Measurements from ENCODE around the gene PLBD1.

The PLBD1 gene, protein sequence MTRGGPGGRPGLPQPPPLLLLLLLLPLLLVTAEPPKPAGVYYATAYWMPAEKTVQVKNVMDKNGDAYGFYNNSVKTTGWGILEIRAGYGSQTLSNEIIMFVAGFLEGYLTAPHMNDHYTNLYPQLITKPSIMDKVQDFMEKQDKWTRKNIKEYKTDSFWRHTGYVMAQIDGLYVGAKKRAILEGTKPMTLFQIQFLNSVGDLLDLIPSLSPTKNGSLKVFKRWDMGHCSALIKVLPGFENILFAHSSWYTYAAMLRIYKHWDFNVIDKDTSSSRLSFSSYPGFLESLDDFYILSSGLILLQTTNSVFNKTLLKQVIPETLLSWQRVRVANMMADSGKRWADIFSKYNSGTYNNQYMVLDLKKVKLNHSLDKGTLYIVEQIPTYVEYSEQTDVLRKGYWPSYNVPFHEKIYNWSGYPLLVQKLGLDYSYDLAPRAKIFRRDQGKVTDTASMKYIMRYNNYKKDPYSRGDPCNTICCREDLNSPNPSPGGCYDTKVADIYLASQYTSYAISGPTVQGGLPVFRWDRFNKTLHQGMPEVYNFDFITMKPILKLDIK

DNA sequence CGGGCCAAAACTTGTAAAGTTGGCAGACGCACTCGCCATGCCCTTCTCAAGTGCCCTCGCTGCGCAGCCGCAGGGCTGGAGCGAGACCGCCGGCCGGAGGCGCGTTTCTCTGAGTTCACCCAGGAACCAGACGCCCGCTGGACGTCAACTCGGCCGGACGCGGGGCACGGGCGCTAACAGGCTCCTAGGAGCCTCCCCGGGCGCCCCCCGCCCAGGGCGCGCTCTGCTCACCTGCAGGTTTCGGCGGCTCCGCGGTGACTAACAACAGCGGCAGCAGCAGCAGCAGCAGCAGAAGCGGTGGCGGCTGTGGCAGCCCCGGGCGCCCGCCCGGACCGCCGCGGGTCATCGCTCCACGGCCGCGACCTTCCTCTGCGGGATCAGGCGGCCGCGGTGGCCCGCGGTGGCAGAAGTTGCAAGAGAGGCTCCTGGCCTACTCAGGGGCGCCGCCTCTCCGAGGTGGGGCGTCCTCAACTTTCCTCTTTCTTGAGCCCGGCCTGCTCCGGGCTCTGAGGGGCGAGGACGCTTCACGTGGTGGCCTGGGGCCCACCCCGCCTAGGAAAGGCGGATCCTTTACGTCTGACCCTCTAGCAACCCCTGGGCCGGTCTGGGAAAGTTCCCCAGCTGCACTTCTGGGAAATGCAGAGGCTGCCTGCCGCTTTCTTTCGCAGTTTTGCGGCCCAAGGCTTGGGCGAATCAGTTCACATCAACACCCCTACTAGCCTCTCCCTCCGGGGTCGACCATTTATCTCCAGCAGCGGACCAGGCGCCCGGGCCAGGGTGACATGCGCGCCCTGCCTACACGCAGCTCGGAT lies at the start of gene PLBD1:
Gene PLBD1, minus strand, starts transcription at position 533 of the 812 bp plus-strand sequence. Its CDS starts 187 bp downstream, at position 346.
- no peaks in the 10 kb centered on the region for H3K9me3 ChIP-seq (ENCODE audit: insufficient read depth, low read depth, low read length)
- H3K4me3 ChIP-seq (ENCODE audit: low read length), result peak within 1 kb of the TSS; percentile 61
- peaks cover 21% of the 10 kb centered on the region for H3K27me3 ChIP-seq (ENCODE audit: insufficient read depth, low read length)
- H3K4me1 ChIP-seq (ENCODE audit: insufficient read depth, low read length), result no peaks in the 10 kb centered on the region; the same call in 1 of the 2 replicates
- peak within 1 kb of the TSS; percentile 57; the same call in 1 of the 2 replicates for H3K9ac ChIP-seq (ENCODE audit: low read depth, low read length)
- no peak within 1 kb of the TSS for H3K27ac ChIP-seq (ENCODE audit: low read length)
- no peaks in the 10 kb centered on the region for H3K36me3 ChIP-seq (ENCODE audit: insufficient read depth, low read depth, low read length)

GRCh38 chr12:14614704-14615121 lies 47.0 kb upstream of the PLBD1 start:
- Histone ChIP-seq H3K4me1 (ENCODE audit: insufficient read depth, low read length) (no peaks in the 10 kb centered on the region), H3K4me3 (ENCODE audit: low read length) (no peak overlapping the region), H3K36me3 (ENCODE audit: insufficient read depth, low read depth, low read length) (no peaks in the 10 kb centered on the region), H3K27ac (ENCODE audit: low read length) (no peak overlapping the region), H3K27me3 (ENCODE audit: insufficient read depth, low read length) (no peaks in the 10 kb centered on the region), H3K9me3 (ENCODE audit: insufficient read depth, low read depth, low read length) (no peaks in the 10 kb centered on the region; the same call in 1 of the 2 replicates), H3K9ac (ENCODE audit: low read depth, low read length) (no peak overlapping the region)

DNA sequence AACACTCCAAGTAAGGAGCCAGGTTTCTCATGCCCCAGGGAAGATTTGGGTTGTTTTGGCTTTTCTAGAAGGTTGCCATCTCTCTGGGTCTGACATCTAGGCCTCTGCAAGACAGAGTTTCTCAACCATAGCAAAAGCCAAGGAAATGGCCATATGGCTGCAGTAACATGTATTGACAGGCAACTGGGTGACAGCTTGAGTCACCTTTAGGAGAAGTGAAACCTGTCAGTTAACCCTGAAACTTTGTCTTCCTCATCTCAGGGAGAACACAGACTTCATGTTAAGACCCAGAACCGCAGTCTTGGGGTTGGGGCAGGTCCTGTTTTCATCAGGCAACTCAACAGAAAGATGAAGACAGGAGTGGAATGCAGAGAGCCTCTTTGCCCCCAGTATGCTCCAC lies 46.0 kb upstream of the PLBD1 start:
- Histone ChIP-seq H3K9me3 (ENCODE audit: insufficient read depth, low read depth, low read length) (no peaks in the 10 kb centered on the region; the same call in 1 of the 2 replicates), H3K27me3 (ENCODE audit: insufficient read depth, low read length) (no peaks in the 10 kb centered on the region), H3K4me1 (ENCODE audit: insufficient read depth, low read length) (no peaks in the 10 kb centered on the region), H3K36me3 (ENCODE audit: insufficient read depth, low read depth, low read length) (no peaks in the 10 kb centered on the region), H3K9ac (ENCODE audit: low read depth, low read length) (no peak overlapping the region), H3K27ac (ENCODE audit: low read length) (no peak overlapping the region), H3K4me3 (ENCODE audit: low read length) (no peak overlapping the region)

GRCh38 chr12:14612898-14613445 lies 45.3 kb upstream of the PLBD1 start:
- Histone ChIP-seq H3K9ac (ENCODE audit: low read depth, low read length) (no peak overlapping the region), H3K27ac (ENCODE audit: low read length) (no peak overlapping the region)

DNA sequence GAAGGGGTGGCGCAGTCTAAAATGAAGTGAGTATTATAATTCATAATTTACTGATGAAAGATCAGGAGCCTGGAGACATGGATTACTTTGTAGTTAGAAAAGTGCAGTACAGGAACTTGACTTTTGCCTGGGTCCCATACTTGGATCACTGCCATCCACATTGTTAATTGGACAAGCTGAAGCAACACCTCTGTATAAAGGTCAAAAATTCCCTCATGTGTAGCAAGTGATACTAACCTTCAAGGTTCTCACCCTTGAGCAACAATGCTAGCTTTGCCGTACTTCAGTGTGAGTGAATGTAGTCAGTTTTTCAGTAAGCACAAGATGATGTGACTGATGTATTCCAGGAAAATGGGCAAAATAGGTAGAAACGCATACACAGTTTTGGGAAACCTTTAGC lies 44.6 kb upstream of the PLBD1 start:
- H3K9me3 ChIP-seq (ENCODE audit: insufficient read depth, low read depth, low read length), result peaks cover 6% of the 10 kb centered on the region; the same call in 1 of the 2 replicates
- H3K4me1 ChIP-seq (ENCODE audit: insufficient read depth, low read length), result no peaks in the 10 kb centered on the region
- no peak overlapping the region for H3K27ac ChIP-seq (ENCODE audit: low read length)
- H3K27me3 ChIP-seq (ENCODE audit: insufficient read depth, low read length), result no peaks in the 10 kb centered on the region
- H3K4me3 ChIP-seq (ENCODE audit: low read length), result no peak overlapping the region
- H3K36me3 ChIP-seq (ENCODE audit: insufficient read depth, low read depth, low read length), result no peaks in the 10 kb centered on the region
- no peak overlapping the region for H3K9ac ChIP-seq (ENCODE audit: low read depth, low read length)

More at GRCh38 chr12:14612898-14613445, 45.3 kb upstream of the PLBD1 start:
- Histone ChIP-seq H3K27me3 (ENCODE audit: insufficient read depth, low read length) (no peaks in the 10 kb centered on the region), H3K4me1 (ENCODE audit: insufficient read depth, low read length) (no peaks in the 10 kb centered on the region), H3K4me3 (ENCODE audit: low read length) (no peak overlapping the region), H3K36me3 (ENCODE audit: insufficient read depth, low read depth, low read length) (no peaks in the 10 kb centered on the region), H3K9me3 (ENCODE audit: insufficient read depth, low read depth, low read length) (peaks cover 1% of the 10 kb centered on the region; the same call in 1 of the 2 replicates)

DNA sequence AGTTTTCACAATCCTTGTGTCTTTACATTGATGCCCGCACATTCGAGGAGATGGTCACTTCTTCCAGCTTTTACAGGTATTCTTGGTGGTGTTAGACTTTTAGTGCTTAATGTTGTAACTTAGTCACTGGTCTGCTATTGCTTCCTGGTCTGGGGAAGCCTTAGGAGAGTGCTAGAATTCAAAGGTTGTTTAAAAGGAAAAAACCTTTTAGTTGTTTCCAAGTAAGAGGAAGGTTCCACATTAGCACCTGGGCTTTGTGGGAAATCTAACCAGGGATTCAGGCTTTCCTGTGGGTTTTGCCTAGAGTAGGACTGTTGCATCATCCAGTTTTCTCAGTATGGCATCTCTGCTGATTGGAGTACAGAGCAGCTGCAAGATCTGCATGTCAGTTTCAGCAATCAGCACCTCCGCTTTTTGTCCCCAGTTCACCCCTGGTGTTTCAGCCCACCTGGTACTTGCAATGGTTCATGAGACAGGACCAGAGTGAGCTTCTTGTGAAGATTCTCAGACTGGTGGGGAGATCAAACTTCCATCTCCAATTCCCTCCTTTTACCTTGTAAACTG lies 44.0 kb upstream of the PLBD1 start:
- Histone ChIP-seq H3K4me1 (ENCODE audit: insufficient read depth, low read length) (no peaks in the 10 kb centered on the region), H3K9ac (ENCODE audit: low read depth, low read length) (no peak overlapping the region), H3K4me3 (ENCODE audit: low read length) (no peak overlapping the region), H3K9me3 (ENCODE audit: insufficient read depth, low read depth, low read length) (peaks cover 6% of the 10 kb centered on the region; the same call in 1 of the 2 replicates), H3K27me3 (ENCODE audit: insufficient read depth, low read length) (no peaks in the 10 kb centered on the region), H3K36me3 (ENCODE audit: insufficient read depth, low read depth, low read length) (no peaks in the 10 kb centered on the region), H3K27ac (ENCODE audit: low read length) (no peak overlapping the region)

DNA sequence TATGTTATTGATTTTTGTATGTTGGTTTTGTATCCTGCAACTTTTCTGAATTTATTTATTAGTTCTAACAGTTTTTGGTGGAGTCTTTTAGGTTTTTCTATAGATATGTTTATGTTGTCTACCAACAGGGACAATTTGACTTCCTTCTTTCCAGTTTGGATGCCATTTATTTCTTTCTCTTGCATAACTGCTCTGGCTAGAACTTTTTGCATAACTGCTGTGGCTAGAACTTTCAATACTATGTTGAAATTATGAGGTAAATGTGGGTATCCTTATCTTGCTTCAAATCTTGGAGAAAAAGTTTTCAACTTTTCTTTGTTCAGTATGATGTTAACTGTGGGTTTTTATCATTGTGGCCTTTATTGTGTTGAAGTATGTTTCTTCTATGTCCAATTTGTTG lies 39.9 kb upstream of the PLBD1 start:
- Histone ChIP-seq H3K9ac (ENCODE audit: low read depth, low read length) (no peak overlapping the region), H3K9me3 (ENCODE audit: insufficient read depth, low read depth, low read length) (peaks cover 20% of the 10 kb centered on the region), H3K27me3 (ENCODE audit: insufficient read depth, low read length) (no peaks in the 10 kb centered on the region), H3K4me3 (ENCODE audit: low read length) (no peak overlapping the region), H3K27ac (ENCODE audit: low read length) (no peak overlapping the region), H3K4me1 (ENCODE audit: insufficient read depth, low read length) (no peaks in the 10 kb centered on the region), H3K36me3 (ENCODE audit: insufficient read depth, low read depth, low read length) (no peaks in the 10 kb centered on the region)

DNA sequence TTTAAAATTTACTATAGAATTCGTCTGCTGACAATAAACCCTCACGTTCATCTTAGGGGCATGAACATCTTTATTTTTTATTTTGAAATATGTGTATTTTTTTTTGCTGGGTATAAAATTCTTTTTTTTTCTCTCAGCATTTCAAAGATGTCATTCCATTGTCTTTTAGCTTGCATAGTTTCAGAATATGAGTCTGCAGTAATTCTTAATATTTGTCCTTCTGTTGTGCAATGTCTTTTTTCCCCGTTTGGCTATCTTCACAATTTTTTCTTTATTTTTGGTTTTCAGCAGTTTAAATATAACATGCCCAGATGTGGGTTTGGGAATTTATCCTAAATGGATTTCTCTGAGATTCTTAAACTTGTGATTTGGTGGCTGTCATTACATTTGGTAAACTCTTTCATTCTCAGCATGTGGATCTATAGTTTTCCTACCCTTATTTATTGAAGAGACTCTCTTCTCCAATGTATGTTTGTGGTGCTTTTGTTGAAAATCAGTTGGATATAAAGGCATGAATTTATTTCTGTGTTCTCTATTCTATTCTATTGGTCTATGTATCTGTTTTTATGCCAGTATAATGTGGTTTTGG lies 37.8 kb upstream of the PLBD1 start:
- Histone ChIP-seq H3K36me3 (ENCODE audit: insufficient read depth, low read depth, low read length) (no peaks in the 10 kb centered on the region), H3K4me3 (ENCODE audit: low read length) (no peak overlapping the region), H3K9ac (ENCODE audit: low read depth, low read length) (no peak overlapping the region), H3K4me1 (ENCODE audit: insufficient read depth, low read length) (no peaks in the 10 kb centered on the region), H3K9me3 (ENCODE audit: insufficient read depth, low read depth, low read length) (peaks cover 20% of the 10 kb centered on the region), H3K27ac (ENCODE audit: low read length) (no peak overlapping the region), H3K27me3 (ENCODE audit: insufficient read depth, low read length) (no peaks in the 10 kb centered on the region)

GRCh38 chr12:14601692-14602478 lies 34.2 kb upstream of the PLBD1 start:
- peaks cover 15% of the 10 kb centered on the region for H3K9me3 ChIP-seq (ENCODE audit: insufficient read depth, low read depth, low read length)
- no peaks in the 10 kb centered on the region for H3K27me3 ChIP-seq (ENCODE audit: insufficient read depth, low read length)
- no peak overlapping the region for H3K9ac ChIP-seq (ENCODE audit: low read depth, low read length)
- H3K27ac ChIP-seq (ENCODE audit: low read length), result no peak overlapping the region
- no peaks in the 10 kb centered on the region for H3K4me1 ChIP-seq (ENCODE audit: insufficient read depth, low read length)
- no peak overlapping the region for H3K4me3 ChIP-seq (ENCODE audit: low read length)
- H3K36me3 ChIP-seq (ENCODE audit: insufficient read depth, low read depth, low read length), result no peaks in the 10 kb centered on the region

DNA sequence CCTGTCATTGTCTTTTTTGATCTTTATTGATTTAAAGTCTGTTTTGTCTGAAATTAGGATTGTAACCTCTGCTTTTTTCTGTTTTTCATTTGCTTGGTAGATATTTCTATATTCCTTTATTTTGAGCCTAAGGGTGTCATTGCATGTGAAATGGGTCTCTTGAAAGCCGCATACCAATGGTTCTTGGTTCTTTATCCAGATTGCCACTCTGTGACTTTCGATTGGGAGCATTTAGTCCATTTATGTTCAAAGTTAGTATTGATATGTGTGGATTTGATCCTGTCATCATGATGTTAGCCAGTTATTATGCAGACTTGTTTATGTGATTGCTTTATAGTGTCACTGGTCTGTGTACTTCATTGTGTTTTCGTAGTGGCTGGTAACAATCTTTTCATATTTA lies 29.8 kb upstream of the PLBD1 start:
- Histone ChIP-seq H3K27ac (ENCODE audit: low read length) (no peak overlapping the region), H3K36me3 (ENCODE audit: insufficient read depth, low read depth, low read length) (no peaks in the 10 kb centered on the region), H3K4me3 (ENCODE audit: low read length) (no peak overlapping the region), H3K27me3 (ENCODE audit: insufficient read depth, low read length) (no peaks in the 10 kb centered on the region), H3K9me3 (ENCODE audit: insufficient read depth, low read depth, low read length) (no peaks in the 10 kb centered on the region), H3K9ac (ENCODE audit: low read depth, low read length) (no peak overlapping the region), H3K4me1 (ENCODE audit: insufficient read depth, low read length) (no peaks in the 10 kb centered on the region)
